Activated CD4-positive, alpha-beta T cell treated with anti-CD3 and anti-CD28 coated beads, Interleukin-2, amount 50 U/mL, for 4 hours (primary cell): Measurements from ENCODE around the gene NUP98.
"Not testable (repeated sequence)": the region's sequence is repeated elsewhere in the genome, so short reads cannot be mapped to it uniquely, and the experiment has no call there.

Experiments used
- DNase-seq, 2 experiments: peaks; one replicate each; pipeline ENCODE4 v3.0.0-alpha.2; 2020

Gene NUP98

DNA sequence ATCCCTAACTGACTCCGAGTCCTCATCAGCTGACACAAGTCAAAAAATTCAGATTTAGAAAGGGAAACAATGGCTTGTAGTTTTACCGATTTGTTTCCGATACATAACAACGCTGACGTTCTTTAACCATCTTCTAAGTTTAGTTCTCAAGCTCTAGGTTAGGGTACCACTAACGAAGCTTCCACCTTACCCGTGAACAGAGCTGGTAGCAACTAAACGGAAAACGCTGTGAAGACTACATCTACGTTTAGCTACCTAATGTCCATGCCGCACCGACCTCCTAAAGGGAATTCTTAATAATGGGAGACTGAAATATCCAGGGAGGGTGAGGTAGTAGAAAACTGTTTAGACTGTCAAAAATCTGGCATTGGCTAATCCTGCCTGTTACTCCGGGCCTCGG is 1.0 kb downstream of the NUP98 start:
- DNase-seq, result no peak

DNA sequence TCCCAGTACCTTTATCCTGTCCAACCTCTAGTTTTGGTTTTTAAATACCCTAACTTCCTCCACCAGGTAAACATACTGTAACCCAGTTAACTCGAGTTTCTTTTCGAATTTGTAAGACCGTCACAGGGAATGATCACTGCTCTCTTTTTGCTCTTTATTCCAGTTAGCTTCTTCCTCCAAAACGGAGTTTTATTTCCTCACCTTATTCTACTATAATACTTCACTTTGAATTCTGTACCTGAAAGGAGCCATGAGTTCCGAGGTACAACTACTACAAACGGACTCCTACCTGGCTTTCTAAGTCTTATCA is 1.4 kb downstream of the NUP98 start:
- DNase-seq, result no peak

DNA sequence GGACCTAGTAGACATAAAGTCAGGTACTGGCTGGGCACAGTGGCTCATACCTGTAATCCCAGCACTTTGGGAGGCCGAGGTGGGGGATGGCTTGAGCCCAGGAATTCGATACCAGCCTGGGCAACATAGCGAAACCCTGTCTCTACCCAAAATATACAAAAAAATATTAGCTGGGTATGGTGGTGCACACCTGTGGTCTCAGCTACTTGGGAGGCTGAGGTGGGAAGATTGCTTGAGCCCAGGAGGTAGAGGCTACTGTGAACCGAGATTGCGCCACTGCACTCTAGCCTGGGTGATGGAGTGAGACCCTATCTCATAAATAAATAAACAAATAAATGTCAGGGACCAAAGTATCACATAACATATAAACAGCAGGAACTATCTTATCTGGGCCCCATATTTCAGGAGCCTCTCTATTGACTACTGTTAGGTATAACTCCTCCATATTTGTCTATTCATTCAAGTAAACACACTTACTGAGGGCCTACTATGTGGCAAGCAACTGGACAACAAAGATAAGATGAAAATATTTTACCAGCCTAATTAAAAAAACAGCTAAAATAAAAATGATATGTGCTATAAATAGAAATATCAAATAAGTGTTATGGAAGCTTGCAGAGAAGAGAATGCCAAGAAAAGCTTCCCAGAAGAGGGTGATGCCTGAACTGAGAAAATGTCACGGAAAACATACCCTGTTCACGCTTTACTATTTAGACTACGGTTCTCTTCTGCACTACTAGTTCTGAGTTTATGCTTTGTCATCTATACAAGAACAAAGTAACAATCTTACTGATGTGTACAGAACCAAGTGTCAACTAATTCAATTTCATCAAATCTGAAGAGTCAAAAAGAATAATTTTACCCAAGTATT is 2.0 kb downstream of the NUP98 start:
- DNase-seq, result no peak

- not testable (repeated sequence) for DNase-seq
These were observed 3.0 kb downstream of the NUP98 start for GRCh38 chr11:3794387-3794786.

DNA sequence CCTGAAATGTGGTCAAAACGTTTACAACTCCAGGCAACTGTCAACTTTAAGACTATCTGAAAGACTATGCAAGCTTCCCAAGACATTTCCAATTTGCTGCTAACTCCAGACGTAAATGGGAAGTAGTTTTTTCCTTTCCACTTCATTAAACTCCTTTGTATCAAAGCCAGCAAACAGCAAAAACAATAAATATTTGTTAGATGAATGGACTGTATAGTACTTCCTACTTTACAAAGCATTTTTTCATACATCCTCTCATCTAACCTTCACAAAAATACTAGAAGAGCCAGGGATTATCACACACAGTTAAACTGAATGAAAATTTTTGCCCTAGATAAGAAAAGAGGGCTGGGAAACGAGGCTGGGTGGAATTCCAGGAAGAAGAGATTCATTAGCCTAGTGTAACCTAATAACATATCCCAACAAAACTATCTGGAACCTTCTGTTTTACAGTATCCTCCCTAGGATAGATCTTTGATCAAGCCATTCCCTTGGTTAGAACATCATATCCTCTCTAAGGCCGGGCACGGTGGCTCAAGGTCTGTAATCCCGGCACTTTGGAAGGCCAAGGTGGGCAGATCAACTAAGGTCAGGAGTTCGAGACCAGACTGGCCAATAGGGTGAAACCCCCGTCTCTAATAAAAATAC is 10.4 kb downstream of the NUP98 start:
- no peak for DNase-seq

DNA sequence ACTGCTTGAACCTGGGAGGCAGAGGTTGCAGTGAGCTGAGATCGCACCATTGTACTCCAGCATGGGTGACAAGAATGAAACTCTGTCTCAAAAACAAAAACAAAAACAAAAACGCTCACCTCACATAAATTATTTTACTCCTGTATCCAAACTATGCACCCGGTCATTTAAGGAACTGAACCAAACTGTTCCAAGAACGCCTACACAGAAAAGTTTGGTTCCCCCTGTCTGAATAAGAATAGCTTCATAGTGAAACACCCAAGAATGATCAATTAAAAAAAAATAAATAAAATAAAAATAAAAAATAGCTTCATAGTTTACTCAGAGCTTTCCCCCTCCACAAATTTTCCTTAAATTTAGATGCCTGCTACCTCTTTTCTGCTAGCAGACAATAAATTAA is 13.7 kb downstream of the NUP98 start:
- no peak for DNase-seq

DNA sequence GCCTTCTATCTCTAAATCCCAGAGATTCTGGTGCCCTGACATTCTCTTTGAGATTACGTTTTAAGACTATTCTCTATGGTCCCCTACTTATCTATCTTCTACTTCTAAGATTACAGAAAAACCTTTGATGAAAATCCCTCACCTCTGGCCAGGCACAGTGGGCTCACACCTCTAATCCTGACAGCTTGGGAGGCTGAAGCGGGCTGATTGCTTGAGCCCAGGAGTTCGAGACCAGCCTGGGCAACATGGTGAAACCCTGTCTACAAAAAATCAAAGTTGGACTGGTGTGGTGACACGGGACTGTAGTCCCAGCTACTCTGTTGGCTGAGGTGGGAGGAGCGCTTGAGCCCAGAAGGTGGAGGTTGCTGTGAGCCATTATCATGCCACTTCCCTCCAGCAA is 14.4 kb downstream of the NUP98 start:
- no peak for DNase-seq

DNA sequence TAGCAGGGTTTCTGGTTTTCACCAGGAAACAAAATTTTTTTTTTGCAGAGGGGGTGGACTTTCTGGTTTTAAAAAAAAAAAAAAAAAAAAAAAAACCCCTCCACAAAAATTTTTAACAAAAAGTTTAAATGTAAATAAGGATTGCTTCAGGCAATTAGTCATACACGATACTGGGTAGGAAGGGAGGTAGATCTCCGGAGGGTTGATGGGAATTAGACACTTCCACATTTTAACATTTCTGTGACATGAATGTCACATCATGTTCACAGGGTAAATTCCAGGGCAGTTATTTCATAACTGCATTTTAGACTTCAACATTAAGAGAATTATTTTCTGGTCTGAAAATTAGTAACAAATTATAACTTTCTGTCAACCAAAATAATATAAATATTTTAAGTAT is 15.9 kb downstream of the NUP98 start:
- no peak for DNase-seq

DNA sequence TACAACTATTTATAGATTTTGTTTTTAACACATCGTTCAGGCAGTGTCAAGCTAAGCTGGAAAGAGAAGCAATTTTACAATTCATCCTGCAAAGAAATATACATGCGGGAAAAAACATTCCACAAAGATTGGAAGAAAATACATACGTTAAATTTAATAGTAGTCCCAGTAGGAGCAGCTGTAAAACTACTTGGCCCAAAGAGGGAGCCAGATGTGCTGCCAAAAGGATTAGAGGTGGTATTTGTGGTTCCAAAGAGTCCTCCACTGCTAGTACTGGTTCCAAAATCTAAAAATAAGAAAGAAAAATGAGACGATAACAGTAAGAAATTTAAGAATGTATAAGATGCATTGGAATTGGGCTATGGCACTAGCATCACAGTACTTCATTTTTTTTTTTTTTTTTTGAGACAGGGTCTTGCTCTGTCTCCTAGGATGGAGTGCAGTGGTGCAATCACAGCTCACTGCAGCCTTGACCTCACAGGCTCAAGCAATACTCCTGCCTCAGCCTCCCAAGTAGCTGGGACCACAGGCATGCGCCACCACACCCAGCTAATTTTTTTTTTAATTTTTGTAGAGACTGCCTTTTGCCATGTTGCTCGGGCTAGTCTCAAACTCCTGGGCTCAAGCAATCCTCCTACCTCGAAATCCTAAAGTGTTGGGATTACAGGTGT is 21.5 kb downstream of the NUP98 start:
- DNase-seq, result no peak

- no peak for DNase-seq
These were observed 24.2 kb downstream of the NUP98 start for GRCh38 chr11:3773180-3773579.

DNA sequence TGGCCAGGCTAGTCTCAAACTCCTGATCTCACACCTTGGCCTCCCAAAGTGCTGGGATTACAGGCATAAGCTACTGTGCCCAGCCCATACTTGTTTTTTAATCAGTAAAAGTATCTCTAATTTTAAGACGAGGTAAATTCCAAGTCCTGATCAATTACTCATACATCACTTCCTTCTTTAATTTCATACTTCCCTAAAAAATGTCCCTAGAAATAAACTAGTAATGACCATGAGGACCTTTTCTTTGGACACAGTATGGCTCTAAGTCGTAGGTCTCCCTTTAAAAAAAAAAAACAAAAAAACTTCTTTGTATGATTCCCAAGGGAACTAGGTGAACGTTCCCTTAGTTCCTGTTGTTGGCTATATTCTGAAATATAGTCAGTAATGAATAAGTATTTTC is 29.8 kb downstream of the NUP98 start:
- DNase-seq, result no peak

GRCh38 chr11:3766836-3767235 is 30.5 kb downstream of the NUP98 start:
- not testable (repeated sequence) for DNase-seq

GRCh38 chr11:3764266-3764665 is 33.1 kb downstream of the NUP98 start:
- no peak for DNase-seq

DNA sequence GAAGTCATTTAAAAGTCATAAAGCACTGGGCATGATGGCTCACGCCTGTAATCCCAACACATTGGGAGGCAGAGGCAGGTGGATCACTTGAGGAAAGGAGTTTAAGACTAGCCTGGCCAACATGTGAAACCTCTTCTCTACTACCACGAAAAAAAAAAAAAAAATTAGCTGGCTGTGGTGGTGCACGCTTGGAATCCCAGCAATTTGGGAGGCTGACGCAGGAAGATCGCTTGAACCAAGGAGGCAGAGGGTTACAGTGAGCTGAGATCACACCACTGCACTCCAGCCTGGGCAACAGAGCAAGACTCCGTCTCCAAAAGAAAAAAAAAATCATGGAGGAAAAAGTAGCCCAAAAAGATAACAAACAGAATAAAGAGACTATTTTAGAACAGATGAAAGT is 42.2 kb downstream of the NUP98 start:
- DNase-seq, result no peak

DNA sequence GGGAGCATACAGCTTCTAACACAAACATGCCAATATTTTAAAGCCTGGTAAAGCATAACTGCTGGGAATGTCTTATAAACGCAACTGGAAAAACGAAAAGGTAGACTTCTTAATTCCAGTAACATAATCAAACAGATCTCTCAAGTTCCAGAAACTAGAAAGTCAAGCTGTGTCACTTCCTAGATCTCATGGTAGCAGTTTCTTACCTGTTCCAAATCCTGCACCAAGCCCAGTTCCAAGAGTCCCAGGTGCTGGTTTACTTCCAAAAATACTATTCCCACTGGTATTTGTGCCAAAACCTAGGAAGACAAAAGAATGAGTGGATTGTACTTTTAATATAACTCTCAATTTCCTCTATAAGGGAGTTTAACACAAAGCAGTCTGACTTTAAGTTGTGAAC is 44.2 kb downstream of the NUP98 start:
- no peak for DNase-seq

DNA sequence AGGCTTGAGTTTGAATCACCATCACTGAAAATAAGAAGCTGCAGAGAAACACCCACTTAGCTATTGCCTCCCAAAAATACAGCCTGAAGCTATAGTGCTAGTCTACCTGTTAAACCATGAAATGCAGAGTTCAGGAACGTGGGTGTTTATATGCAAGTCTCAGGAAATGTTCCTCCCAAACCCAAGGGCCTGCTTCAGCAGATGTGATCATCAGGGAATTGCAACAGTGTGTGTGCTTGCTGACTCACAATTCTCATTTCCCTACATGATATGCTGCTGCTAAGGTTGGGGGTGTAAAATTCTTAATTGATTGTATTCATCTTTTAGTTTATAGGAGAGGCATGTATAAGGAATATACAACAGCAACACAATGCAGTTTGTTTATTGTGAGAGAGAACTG is 49.6 kb downstream of the NUP98 start:
- no peak for DNase-seq

DNA sequence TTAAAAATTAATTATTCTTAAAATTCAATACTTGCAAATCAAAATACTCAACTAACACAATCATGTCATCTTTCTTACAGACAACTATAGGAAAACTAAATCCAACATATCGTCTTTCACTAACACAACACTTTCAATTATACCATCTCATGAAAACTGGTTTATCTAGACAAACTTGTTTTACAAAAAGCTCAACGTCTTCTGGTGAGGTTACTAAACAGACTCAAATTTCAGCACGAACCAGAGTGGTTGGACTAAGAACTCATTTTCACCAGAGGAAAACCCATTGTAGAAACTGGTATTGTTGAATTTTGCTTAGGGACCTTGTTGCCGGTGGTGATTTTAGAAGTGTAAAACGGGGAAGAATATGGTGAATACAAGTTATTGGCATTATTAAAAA is 52.2 kb downstream of the NUP98 start:
- no peak for DNase-seq

DNA sequence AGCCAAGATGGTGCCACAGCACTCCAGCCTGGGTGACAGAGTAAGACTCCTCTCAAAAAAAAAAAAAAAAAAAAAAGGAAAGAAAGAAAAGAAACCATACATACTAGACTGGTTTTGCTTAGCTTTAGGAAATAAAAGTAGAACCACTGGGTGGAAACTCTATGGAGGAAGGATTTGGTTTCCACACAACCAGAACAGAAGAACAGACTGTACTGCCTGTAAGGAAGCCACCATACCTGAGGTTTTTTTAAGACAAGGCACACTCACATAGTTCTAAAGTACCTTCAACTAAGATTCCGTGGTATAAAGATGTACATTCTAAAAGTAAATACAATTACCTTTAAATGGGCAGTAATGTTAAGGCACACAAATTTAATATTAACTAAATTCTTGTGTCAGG is 58.6 kb downstream of the NUP98 start:
- DNase-seq, result no peak

DNA sequence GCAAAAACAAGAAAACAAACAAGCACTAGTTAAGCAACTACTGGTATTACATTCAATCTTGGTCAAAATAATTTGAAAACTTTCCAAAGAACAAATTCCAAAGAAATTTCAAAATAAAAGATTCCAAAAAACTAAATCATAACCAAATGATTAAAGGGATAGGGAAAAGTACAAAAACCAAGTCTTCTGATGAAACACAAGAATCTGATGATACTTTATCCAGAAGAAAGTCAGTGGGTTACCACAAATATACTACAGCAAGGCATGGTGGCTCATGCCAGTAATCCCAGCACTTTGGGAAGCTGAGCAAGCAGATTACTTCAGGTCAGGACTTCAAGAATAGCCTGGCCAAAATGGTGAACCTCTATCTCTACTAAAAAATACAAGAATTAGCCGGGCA is 59.1 kb downstream of the NUP98 start:
- no peak for DNase-seq

- no peak for DNase-seq
These were observed 59.9 kb downstream of the NUP98 start for GRCh38 chr11:3737386-3737933.

GRCh38 chr11:3736816-3737215 is 60.5 kb downstream of the NUP98 start:
- no peak for DNase-seq

GRCh38 chr11:3735827-3736226 is 61.5 kb downstream of the NUP98 start:
- DNase-seq, result no peak

DNA sequence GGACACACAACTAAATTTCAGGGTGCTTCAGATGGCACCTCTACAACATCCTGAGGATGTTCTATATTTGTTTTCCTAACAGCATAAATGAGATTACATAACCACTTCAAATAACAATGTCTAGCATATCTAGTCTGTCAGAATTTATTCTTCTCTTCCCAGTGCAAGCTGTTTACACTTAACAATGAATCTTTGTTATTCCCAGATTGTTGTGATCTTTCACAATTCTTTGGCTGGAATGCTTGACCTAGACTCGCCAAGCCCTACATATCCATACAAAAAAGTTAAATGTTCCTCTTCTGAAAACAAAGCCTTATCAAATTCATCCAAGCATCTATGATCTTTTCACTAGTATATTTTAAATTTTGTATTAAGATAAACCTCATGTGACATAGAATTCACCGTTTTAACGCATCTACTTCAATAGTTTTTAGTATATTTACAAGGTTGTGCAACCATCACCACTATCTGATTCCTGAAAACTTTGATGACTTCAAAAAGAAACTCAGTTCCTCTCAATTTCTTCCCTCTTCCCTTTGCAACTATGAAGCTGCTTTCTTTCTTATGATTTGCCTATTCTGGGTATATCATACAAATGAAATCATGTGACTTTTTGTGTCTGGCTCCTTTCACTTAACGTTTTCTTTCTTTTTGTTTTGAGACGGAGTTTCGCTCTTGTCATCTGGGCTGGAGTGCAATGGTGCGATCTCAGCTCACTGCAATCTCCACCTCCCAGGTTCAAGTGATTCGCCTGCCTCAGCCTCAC is 64.5 kb downstream of the NUP98 start:
- no peak for DNase-seq
